Erythroblast (primary cell): ENCODE results near the gene MDFIC2.

Experiments
- GATA1 ChIP-seq: IDR thresholded peaks from 2 replicates; pipeline ENCODE4 v1.6.1; 2011; ENCODE audit warnings: low read depth, mild to moderate bottlenecking, control low read depth, low read length, moderate library complexity
- POLR2A ChIP-seq: IDR thresholded peaks from 2 replicates; pipeline ENCODE4 v1.6.1; 2011; ENCODE audit warnings: mild to moderate bottlenecking, low read length

DNA sequence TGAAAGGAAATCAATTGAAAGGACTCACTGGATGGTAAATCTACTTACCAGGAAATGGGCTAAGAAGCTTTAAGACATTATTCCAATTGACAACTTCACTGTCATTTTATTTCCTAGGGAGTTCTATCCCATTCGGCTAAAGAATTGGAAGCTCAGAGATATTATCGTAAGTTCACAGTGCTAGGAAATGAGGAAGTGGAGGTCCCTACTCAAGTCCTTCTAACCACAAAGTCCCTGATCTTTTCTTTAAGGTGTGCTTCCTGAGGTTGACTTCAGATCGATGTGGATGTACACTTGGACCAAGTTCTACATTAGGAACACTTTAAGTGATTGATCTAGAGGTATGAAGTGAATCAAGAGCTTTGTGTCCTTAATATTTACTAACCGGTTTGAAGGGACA lies 63.6 kb downstream of the MDFIC2 start:
- no peak for TF ChIP-seq POLR2A
- TF ChIP-seq GATA1: no peak
